WERI-Rb-1 (cell line): Measurements from ENCODE around the gene SORBS2.

Experiments
- DNase-seq: peaks from one replicate; pipeline ENCODE4 v3.0.0-alpha.2; 2020
- H3K27ac ChIP-seq: fragments of 250-450 bp; sonication (Bioruptor Pico); 2 replicates; pipeline ENCODE4 v1.5.1; 2020; ENCODE audit warnings: mild to moderate bottlenecking, moderate library complexity
- H3K27me3 ChIP-seq: fragments of 250-450 bp; sonication (Bioruptor Pico); 2 replicates; pipeline ENCODE4 v1.5.1; 2021; ENCODE audit warnings: mild to moderate bottlenecking, low read depth, moderate library complexity; ENCODE audit not compliant: insufficient read depth, severe bottlenecking
- H3K36me3 ChIP-seq: fragments of 250-450 bp; sonication (Bioruptor Pico); 2 replicates; pipeline ENCODE4 v1.5.1; 2020; ENCODE audit warnings: mild to moderate bottlenecking, moderate library complexity
- H3K4me3 ChIP-seq: 2 replicates; pipeline ENCODE4 v1.5.1; 2011; ENCODE audit warnings: low read depth, mild to moderate bottlenecking, control low read depth, low read length
- H3K9me3 ChIP-seq: fragments of 250-450 bp; sonication (Bioruptor Pico); 2 replicates; pipeline ENCODE4 v1.5.1; 2021; ENCODE audit warnings: mild to moderate bottlenecking, moderate library complexity; ENCODE audit not compliant: severe bottlenecking
- TF ChIP-seq, protein P1 (sequence below): IDR thresholded peaks from 2 replicates; pipeline ENCODE4 v1.5.1; 2011; ENCODE audit warnings: low read depth, mild to moderate bottlenecking, control low read depth, inconsistent platforms, low read length

Gene SORBS2

DNA sequence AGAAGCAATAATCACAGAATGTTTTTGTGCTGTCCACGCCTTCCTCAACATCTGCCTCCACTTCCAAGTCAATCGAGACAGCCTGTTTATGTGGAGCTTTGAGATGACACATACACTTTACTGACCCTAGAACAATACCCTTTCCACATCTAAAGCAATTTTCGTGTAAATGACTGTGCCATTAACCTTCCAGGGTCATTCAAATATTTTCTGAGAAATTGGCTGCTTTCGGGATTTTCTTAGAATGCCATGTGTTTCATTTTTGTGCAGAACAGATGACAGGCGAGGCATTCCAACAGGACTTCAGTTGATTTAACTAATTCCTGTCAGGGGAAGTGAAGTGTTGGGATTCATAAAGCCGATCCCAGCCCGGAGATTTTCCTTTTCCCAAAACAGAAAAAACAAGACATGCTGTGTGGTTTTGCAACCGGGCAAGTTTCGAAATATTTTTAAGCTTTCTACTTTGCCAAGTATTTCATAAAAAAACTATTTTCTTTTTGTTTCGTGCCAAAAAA lies 73.9 kb downstream of the SORBS2 start:
- Histone ChIP-seq H3K27me3 (no peaks in the 10 kb centered on the region), H3K27ac (no peak overlapping the region), H3K4me3 (no peak overlapping the region), H3K36me3 (no peaks in the 10 kb centered on the region), H3K9me3 (no peaks in the 10 kb centered on the region)
- no peak for DNase-seq
- TF ChIP-seq, protein P1, sequence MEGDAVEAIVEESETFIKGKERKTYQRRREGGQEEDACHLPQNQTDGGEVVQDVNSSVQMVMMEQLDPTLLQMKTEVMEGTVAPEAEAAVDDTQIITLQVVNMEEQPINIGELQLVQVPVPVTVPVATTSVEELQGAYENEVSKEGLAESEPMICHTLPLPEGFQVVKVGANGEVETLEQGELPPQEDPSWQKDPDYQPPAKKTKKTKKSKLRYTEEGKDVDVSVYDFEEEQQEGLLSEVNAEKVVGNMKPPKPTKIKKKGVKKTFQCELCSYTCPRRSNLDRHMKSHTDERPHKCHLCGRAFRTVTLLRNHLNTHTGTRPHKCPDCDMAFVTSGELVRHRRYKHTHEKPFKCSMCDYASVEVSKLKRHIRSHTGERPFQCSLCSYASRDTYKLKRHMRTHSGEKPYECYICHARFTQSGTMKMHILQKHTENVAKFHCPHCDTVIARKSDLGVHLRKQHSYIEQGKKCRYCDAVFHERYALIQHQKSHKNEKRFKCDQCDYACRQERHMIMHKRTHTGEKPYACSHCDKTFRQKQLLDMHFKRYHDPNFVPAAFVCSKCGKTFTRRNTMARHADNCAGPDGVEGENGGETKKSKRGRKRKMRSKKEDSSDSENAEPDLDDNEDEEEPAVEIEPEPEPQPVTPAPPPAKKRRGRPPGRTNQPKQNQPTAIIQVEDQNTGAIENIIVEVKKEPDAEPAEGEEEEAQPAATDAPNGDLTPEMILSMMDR, result no peak

DNA sequence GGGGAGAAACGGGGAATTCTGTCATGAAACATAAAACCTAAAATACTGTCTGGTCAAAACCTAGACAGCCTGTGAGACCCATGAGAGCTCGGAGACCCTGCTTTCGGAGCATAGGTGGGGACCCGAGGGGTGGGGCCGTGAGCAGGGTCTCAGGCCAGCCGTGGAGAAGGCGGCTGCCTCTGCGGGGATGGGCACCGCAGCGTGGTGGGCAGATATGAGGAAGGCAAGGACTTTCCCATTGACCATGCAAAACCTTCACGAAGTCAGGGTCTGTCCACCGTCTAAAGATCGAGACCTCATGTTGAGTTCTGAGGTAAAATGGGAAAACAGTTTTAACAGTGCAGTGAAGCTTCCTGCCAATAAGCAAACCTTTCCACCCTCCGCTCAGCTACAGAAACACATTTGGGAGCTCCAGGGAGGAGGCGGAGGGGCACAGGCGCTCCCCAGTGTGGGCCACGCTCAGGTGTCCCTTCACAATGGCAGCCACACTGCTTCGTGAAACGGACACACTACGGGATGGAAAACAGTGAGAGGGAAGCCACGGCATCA lies 74.4 kb downstream of the SORBS2 start:
- TF ChIP-seq, protein P1, result no peak
- Histone ChIP-seq H3K4me3 (no peak overlapping the region), H3K27ac (no peak overlapping the region), H3K27me3 (no peaks in the 10 kb centered on the region), H3K36me3 (no peaks in the 10 kb centered on the region), H3K9me3 (no peaks in the 10 kb centered on the region)
- DNase-seq, result no peak

DNA sequence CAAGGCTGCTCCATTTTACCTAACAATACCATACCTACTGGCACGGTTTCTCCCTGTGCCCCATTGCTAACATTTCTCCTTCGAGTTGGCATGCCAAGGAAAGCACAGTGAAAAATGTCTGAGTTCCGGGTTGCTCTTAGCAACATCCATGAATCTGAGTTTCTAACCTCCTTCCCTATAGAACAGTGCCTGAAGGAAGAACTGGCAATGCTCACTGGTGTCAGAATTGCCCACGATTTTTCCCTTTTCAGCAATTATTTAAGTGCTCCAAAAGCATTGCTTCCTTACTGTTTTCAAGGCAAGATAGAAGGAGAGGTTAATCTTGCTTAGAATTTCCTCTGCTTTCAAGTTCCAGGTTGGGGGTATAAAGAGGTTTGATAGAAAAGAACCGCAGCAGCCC lies 75.1 kb downstream of the SORBS2 start:
- no peak for DNase-seq
- Histone ChIP-seq H3K4me3 (no peak overlapping the region), H3K36me3 (no peaks in the 10 kb centered on the region), H3K27ac (no peak overlapping the region), H3K9me3 (no peaks in the 10 kb centered on the region), H3K27me3 (no peaks in the 10 kb centered on the region)
- TF ChIP-seq, protein P1, result no peak

DNA sequence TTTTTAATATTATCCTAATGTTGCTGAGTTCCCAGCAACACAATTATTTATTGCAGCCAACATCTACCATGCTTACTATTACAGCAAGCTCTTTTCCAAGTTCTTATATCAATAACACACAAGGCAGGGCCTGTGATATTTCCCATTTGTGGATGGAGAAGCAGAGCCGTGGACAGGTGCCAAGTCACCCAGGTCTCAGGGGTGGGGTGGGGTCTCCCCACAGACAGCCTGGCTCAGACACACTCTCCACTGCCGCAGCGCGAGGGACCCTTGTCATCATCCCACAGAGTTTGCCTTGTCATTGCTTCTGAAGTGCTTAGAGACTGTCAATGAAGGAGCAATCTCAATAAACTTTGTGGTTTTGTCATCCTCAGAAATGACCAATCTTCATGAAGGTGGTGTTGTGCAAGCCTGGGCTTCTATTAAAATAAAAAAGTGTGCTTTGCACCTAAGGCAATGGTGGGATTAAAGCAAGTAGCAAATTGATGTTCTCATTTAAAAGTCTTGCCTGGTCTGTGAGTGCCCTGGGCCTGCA lies 76.1 kb downstream of the SORBS2 start:
- H3K27me3 ChIP-seq, result no peaks in the 10 kb centered on the region
- TF ChIP-seq, protein P1, result no peak
- no peak overlapping the region for H3K27ac ChIP-seq
- H3K36me3 ChIP-seq, result no peaks in the 10 kb centered on the region
- no peak for DNase-seq
- H3K4me3 ChIP-seq, result no peak overlapping the region
- H3K9me3 ChIP-seq, result no peaks in the 10 kb centered on the region

DNA sequence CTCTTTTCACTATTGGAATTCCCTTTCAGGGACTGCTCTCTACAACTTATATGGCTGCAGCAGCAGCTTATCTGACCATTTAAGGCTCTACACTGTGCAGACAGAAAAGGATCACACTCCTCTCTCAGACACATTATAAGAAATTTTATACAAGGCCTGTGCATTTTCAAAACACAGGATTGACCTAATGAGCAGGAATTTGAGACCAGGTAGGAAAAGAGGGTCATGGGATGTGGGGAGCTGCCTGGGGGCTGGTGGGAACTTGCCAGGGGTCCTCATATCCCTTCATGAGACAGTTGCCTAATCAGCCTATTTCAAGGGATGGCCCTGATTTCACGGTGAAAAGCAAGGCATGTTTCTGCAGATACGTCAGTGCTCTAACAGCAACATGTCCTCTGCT lies 77.1 kb downstream of the SORBS2 start:
- no peak for DNase-seq
- H3K27me3 ChIP-seq, result no peaks in the 10 kb centered on the region
- TF ChIP-seq, protein P1, result no peak
- H3K27ac ChIP-seq, result no peak overlapping the region
- H3K36me3 ChIP-seq, result no peaks in the 10 kb centered on the region
- H3K4me3 ChIP-seq, result no peak overlapping the region
- H3K9me3 ChIP-seq, result no peaks in the 10 kb centered on the region

DNA sequence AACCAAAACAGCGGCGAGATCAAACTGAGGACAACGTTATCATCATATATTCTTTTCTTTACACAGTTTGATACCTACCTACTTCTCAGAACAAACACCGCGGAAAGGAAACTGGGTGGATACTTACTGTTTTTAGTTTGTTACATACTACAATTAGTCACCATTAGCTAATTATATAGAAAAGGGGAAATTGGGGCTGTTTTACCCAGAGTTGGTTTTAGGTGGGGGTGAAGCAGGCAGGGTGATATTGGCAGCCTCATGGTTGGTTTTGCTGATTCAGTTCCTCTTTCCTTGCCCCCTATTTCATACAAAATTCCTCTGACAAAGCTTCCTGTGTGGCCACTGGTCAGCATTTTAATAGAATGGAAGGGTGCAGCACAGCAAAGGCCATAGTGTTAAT lies 77.8 kb downstream of the SORBS2 start:
- TF ChIP-seq, protein P1, result no peak
- no peak overlapping the region for H3K4me3 ChIP-seq
- H3K9me3 ChIP-seq, result no peaks in the 10 kb centered on the region
- no peaks in the 10 kb centered on the region for H3K27me3 ChIP-seq
- no peaks in the 10 kb centered on the region for H3K36me3 ChIP-seq
- DNase-seq, result no peak
- H3K27ac ChIP-seq, result no peak overlapping the region
